Mucosa of descending colon (tissue), 3 donors: Measurements from ENCODE around the gene NDUFA13. TPM values are rescaled to one million over a fixed set of nuclear protein-coding genes. Genes with fewer than 3 reads are reported as not detected.

ENCODE experiments used
- ATAC-seq: fragments of 200-7000 bp; cut with Tn5 transposase; one replicate; pipeline ENCODE4 v1.9.1; 2020; ENCODE audit warnings: mild to moderate bottlenecking, moderate library complexity
- DNase-seq, 3 donors: peaks; one replicate each; pipeline ENCODE4 v3.0.0-alpha.2; 2020
- H3K36me3 ChIP-seq: fragments of 200-600 bp; one replicate; pipeline ENCODE4 v1.8.0; 2021; ENCODE audit warnings: low read depth, mild to moderate bottlenecking
- H3K4me1 ChIP-seq: fragments of 200-600 bp; one replicate; pipeline ENCODE4 v1.8.0; 2021; ENCODE audit warnings: low read depth, mild to moderate bottlenecking
- H3K4me3 ChIP-seq: fragments of 200-600 bp; one replicate; pipeline ENCODE4 v1.8.0; 2021; ENCODE audit warnings: mild to moderate bottlenecking
- H3K9me3 ChIP-seq: fragments of 200-600 bp; one replicate; pipeline ENCODE4 v1.8.0; 2021; ENCODE audit warnings: mild to moderate bottlenecking
- CTCF ChIP-seq: fragments of 200-600 bp; IDR thresholded peaks from one replicate; pipeline ENCODE4 v1.8.0; 2022; ENCODE audit warnings: antibody characterized with exemption, mild to moderate bottlenecking
- intact Hi-C, 2 donors: fragments of 100-400 bp; cut with DNase I in 1 of 2; cut with micrococcal nuclease in 1 of 2; formaldehyde crosslinking; loops; one replicate each; pipeline versions ENCODE4 v1.11.0 to v1.11.1; 2022; cut with DNase I, micrococcal nuclease
- total RNA-seq, 3 donors: library from RNA; stranded (reverse); fragmentation: NEBNext Ultra II Directional in 2 of 3; extraction: Animal tissue kit (Norgen Biotek cat#: 25700) in 2 of 3; gene quantifications; one replicate each; pipeline versions ENCODE4 v1.2.1 to v1.2.4, GENCODE V29; 2021 to 2023
- donor health status: DM: no; HTN: no; CAD: no; lungs with moderate emphysema.
- donor health status: DM: no; HTN: no; CAD: no.
- donor health status: DM: no; HTN: yes; CAD: no.

Gene NDUFA13
- total RNA-seq, 3 donors from 2014 or later = 347 to 437 (median 348) TPM

- no peaks in the 10 kb centered on the region for H3K9me3 ChIP-seq
- H3K4me3 ChIP-seq = no peak overlapping the region
- peak in 1 of 3 donors; percentile 49 for DNase-seq
- ATAC-seq = no peak
- no peaks in the 10 kb centered on the region for H3K36me3 ChIP-seq
- no peak for TF ChIP-seq CTCF
- peaks cover 47% of the 10 kb centered on the region for H3K4me1 ChIP-seq
- intact Hi-C loops = loop anchor here in 1 of 2 donors (10.0 kb wide), 1 partner anchor 83 kb away; the partner anchor contains the start of gene GATAD2A
These were observed 28.7 kb upstream of the NDUFA13 start for GRCh38 chr19:19487077-19487949.

- Histone ChIP-seq H3K36me3 (no peaks in the 10 kb centered on the region), H3K4me1 (peaks cover 47% of the 10 kb centered on the region), H3K4me3 (no peak overlapping the region), H3K9me3 (no peaks in the 10 kb centered on the region)
- no peak for TF ChIP-seq CTCF
- peak; percentile 53 for ATAC-seq
- intact Hi-C loops = loop anchor here in 1 of 2 donors (10.0 kb wide), 1 partner anchor 83 kb away; the partner anchor contains the start of gene GATAD2A
- DNase-seq = peak; percentile 71 to 81 (median 72)
These were observed 27.8 kb upstream of the NDUFA13 start for GRCh38 chr19:19487950-19488874.

- Histone ChIP-seq H3K4me1 (peaks cover 47% of the 10 kb centered on the region), H3K9me3 (no peaks in the 10 kb centered on the region), H3K36me3 (no peaks in the 10 kb centered on the region), H3K4me3 (no peak overlapping the region)
- DNase-seq (peak; percentile 84 to 92 (median 88)), ATAC-seq (peak; percentile 78)
- no peak for TF ChIP-seq CTCF
- intact Hi-C loops = loop anchor here in 1 of 2 donors (10.0 kb wide), 1 partner anchor 84 kb away; the partner anchor contains the start of gene GATAD2A
These were observed 26.9 kb upstream of the NDUFA13 start for GRCh38 chr19:19488875-19489690.

- peak; percentile 2 for ATAC-seq
- Histone ChIP-seq H3K9me3 (no peaks in the 10 kb centered on the region), H3K36me3 (no peaks in the 10 kb centered on the region), H3K4me1 (peaks cover 47% of the 10 kb centered on the region), H3K4me3 (no peak overlapping the region)
- TF ChIP-seq CTCF = no peak
- peak in 1 of 3 donors; percentile 61 for DNase-seq
- intact Hi-C loops = loop anchor here (5.0 to 10.0 kb wide), 3 partner anchors 85 to 125 kb away; partner anchors contain the start of gene GATAD2A (in 1 of the 2)
These were observed 26.2 kb upstream of the NDUFA13 start for GRCh38 chr19:19489804-19490204.
